K562 (cell line): Measurements from ENCODE around the gene MAB21L3. TPM values are rescaled to one million over a fixed set of nuclear protein-coding genes. Genes with fewer than 3 reads are reported as not detected.
A peak's percentile ranks its signal among the peaks of the same experiment; 100 is the strongest.

ENCODE experiments used
- ATAC-seq: fragments of 200-7000 bp; cut with Tn5 transposase; 3 replicates; pipeline ENCODE4 v1.9.1; 2020; ENCODE audit warnings: moderate library complexity
- BruUV-seq: library from RNA; stranded (reverse); fragments of 400-500 nt; replicated peaks from 2 replicates; lab custom pipeline; 2021; lab: Mats Ljungman, UMichigan
- CTCF ChIA-PET: fragments of 300-600 bp; formaldehyde crosslinking; extraction: SDS; loops from one replicate; lab custom pipeline; 2021; ENCODE audit warnings: low intra/inter-chr PET ratio; lab: Yijun Ruan, JAX
- POLR2A ChIA-PET: fragments of 300-600, 350-650 bp; sonication (Branson Sonifier 250); formaldehyde crosslinking; extraction: SDS; loops from one replicate; lab custom pipeline; 2021; ENCODE audit warnings: antibody characterized with exemption, inconsistent platforms; lab: Yijun Ruan, JAX
- DNase-seq, 4 experiments: peaks; one replicate each; pipeline versions ENCODE4 v3.0.0 to v3.0.0-alpha.2; 2011 to 2018; ENCODE audit warnings: low spot score in 3 of 4, mixed read lengths in 3 of 4; ENCODE audit errors: extremely low read depth in 1 of 4
- FAIRE-seq: peaks from 2 replicates; lab custom pipeline; 2011; peaks lifted over from hg19 to GRCh38; lab: Jason Lieb, UNC
- H2AFZ ChIP-seq: 2 replicates; pipeline ENCODE4 v1.6.0; 2011; ENCODE audit warnings: low read depth, low read length, control low read depth, inconsistent platforms
- H3K27ac ChIP-seq: fragments of 200-600 bp; 3 replicates; pipeline ENCODE4 v1.8.0; 2011; ENCODE audit warnings: low read depth, mild to moderate bottlenecking, control low read depth, inconsistent platforms, low read length, moderate library complexity, mixed read lengths; ENCODE audit errors: extremely low read depth
- H3K27me3 ChIP-seq, 2 experiments: fragments of 300-600 bp in 1 of 2; 2 replicates in 1 of 2; 3 replicates in 1 of 2; pipeline versions ENCODE4 v1.6.0 to v1.8.0; 2011; ENCODE audit warnings: inconsistent platforms in 2 of 2, low read length in 2 of 2, mild to moderate bottlenecking in 1 of 2, mixed read lengths in 1 of 2, moderate library complexity in 1 of 2; ENCODE audit not compliant: control insufficient read depth in 2 of 2, insufficient read depth in 2 of 2
- H3K36me3 ChIP-seq: fragments of 300-600 bp; 3 replicates; pipeline ENCODE4 v1.8.0; 2011; ENCODE audit warnings: mild to moderate bottlenecking, low read length, inconsistent platforms; ENCODE audit not compliant: control insufficient read depth, insufficient read depth
- H3K4me1 ChIP-seq, 2 experiments: fragments of 200-600 bp in 1 of 2; replicated peaks in 1 of 2; 2 replicates in 1 of 2; 3 replicates in 1 of 2; pipeline versions ENCODE4 v1.5.1 to v1.8.0; 2011; ENCODE audit warnings: inconsistent platforms in 2 of 2, low read length in 2 of 2, mild to moderate bottlenecking in 1 of 2, mixed read lengths in 1 of 2, moderate library complexity in 1 of 2; ENCODE audit not compliant: control insufficient read depth in 2 of 2, insufficient read depth in 2 of 2
- H3K4me2 ChIP-seq: 2 replicates; pipeline ENCODE4 v1.6.1; 2011; ENCODE audit warnings: low read length, control low read depth, inconsistent platforms, mixed read lengths; ENCODE audit not compliant: insufficient read depth
- H3K4me3 ChIP-seq: fragments of 200-600 bp; sonication (generic), shearing (Covaris generic); 2 replicates; pipeline ENCODE4 v1.5.1; 2016; ENCODE audit warnings: control low read depth, inconsistent platforms
- H3K79me2 ChIP-seq: fragments of 200-600 bp; 3 replicates; pipeline ENCODE4 v1.8.0; 2011; ENCODE audit warnings: low read length, inconsistent platforms; ENCODE audit not compliant: control insufficient read depth, insufficient read depth
- H3K9ac ChIP-seq, 2 experiments: 2 replicates each; pipeline versions ENCODE4 v1.6.0 to v1.6.1; 2011; ENCODE audit warnings: low read depth in 2 of 2, low read length in 2 of 2, control low read depth in 1 of 2, inconsistent platforms in 1 of 2, mild to moderate bottlenecking in 1 of 2, mixed read lengths in 1 of 2; ENCODE audit not compliant: insufficient read depth in 1 of 2
- H3K9me1 ChIP-seq: one replicate; pipeline ENCODE4 v1.6.0; 2011; ENCODE audit warnings: inconsistent platforms, mild to moderate bottlenecking, low read length, moderate library complexity; ENCODE audit not compliant: control insufficient read depth, insufficient read depth
- H3K9me3 ChIP-seq: replicated peaks from 2 replicates; pipeline ENCODE4 v1.5.1; 2011; ENCODE audit warnings: low read depth, low read length, inconsistent platforms; ENCODE audit not compliant: control insufficient read depth, insufficient read depth
- H4K20me1 ChIP-seq: replicated peaks from 2 replicates; pipeline ENCODE4 v1.6.1; 2011; ENCODE audit warnings: low read length, inconsistent platforms, mixed read lengths; ENCODE audit not compliant: control insufficient read depth, insufficient read depth
- ATF1 ChIP-seq, 2 experiments: fragments of 450-650 bp in 1 of 2; IDR thresholded peaks; 2 replicates each; pipeline ENCODE4 v1.6.1; 2016; ENCODE audit warnings: missing compliant biosample characterization in 1 of 2, missing genetic modification characterization in 1 of 2
- ELF4 ChIP-seq: fragments of 450-650 bp; formaldehyde crosslinking; IDR thresholded peaks from 2 replicates; pipeline ENCODE4 v1.4.0; 2022; ENCODE audit warnings: missing genetic modification characterization
- FOXA1 ChIP-seq: fragments of 450-650 bp; IDR thresholded peaks from 2 replicates; pipeline ENCODE4 v1.6.1; 2016; ENCODE audit warnings: mild to moderate bottlenecking, borderline replicate concordance
- JUNB ChIP-seq: fragments of 450-650 bp; formaldehyde crosslinking; conservative IDR thresholded peaks from 2 replicates; pipeline ENCODE4 v1.4.0; 2020; ENCODE audit warnings: mild to moderate bottlenecking
- NCOA6 ChIP-seq: fragments of 450-650 bp; IDR thresholded peaks from 2 replicates; pipeline ENCODE4 v1.6.1; 2017; ENCODE audit warnings: mild to moderate bottlenecking
- PTTG1 ChIP-seq: fragments of 450-650 bp; IDR thresholded peaks from 2 replicates; pipeline ENCODE4 v1.6.1; 2016; ENCODE audit warnings: low read depth, mild to moderate bottlenecking, missing genetic modification characterization, missing compliant biosample characterization
- RAD21 ChIP-seq, 2 experiments: fragments of 250-450 bp in 1 of 2; fragments of 450-650 bp in 1 of 2; sonication (Bioruptor Pico) in 1 of 2; formaldehyde crosslinking in 1 of 2; IDR thresholded peaks in 1 of 2; conservative IDR thresholded peaks in 1 of 2; 2 replicates each; pipeline versions ENCODE4 v1.4.0 to v1.8.0; 2020 to 2022; ENCODE audit warnings: mild to moderate bottlenecking in 2 of 2, moderate library complexity in 1 of 2
- RB1 ChIP-seq: fragments of 450-650 bp; IDR thresholded peaks from 2 replicates; pipeline ENCODE4 v1.6.1; 2017; ENCODE audit warnings: low read depth, mild to moderate bottlenecking
- RBM39 ChIP-seq: fragments of 200-400 bp; formaldehyde crosslinking; optimal IDR thresholded peaks from 2 replicates; pipeline ENCODE3; 2018; ENCODE audit warnings: low read depth, low read length
- TCF7L2 ChIP-seq: fragments of 150-350 bp; IDR thresholded peaks from 2 replicates; pipeline ENCODE4 v1.6.1; 2016; ENCODE audit warnings: low read depth, mild to moderate bottlenecking, low read length, moderate library complexity
- THRAP3 ChIP-seq: fragments of 450-650 bp; IDR thresholded peaks from 2 replicates; pipeline ENCODE4 v1.6.1; 2016; ENCODE audit warnings: mild to moderate bottlenecking, inconsistent platforms, borderline replicate concordance
- TRIM28 ChIP-seq: fragments of 450-650 bp; IDR thresholded peaks from 2 replicates; pipeline ENCODE4 v1.6.1; 2017
- YBX1 ChIP-seq: fragments of 450-650 bp; IDR thresholded peaks from 2 replicates; pipeline ENCODE4 v1.7.1; 2016; ENCODE audit warnings: mild to moderate bottlenecking
- ZBTB1 ChIP-seq: sonication (generic); formaldehyde crosslinking; IDR thresholded peaks from 2 replicates; pipeline ENCODE4 v1.8.1; 2023; ENCODE audit warnings: missing genetic modification reagents, low read depth, mild to moderate bottlenecking, borderline replicate concordance
- ZC3H11A ChIP-seq: IDR thresholded peaks from 2 replicates; pipeline ENCODE4 v1.6.1; 2012; ENCODE audit warnings: low read depth, low read length, improper control_type of control experiment
- ZFPM2 ChIP-seq: fragments of 250-450 bp; sonication (Bioruptor Pico); IDR thresholded peaks from 2 replicates; pipeline ENCODE4 v1.5.1; 2022; ENCODE audit warnings: mild to moderate bottlenecking
- WGBS: fragments of 100-300 bp; shearing (Covaris generic); methylation state at CpG from one replicate; pipeline ENCODE4 v1.1.6; 2016; ENCODE audit warnings: low coverage, mixed read lengths; ENCODE audit not compliant: insufficient coverage; ENCODE audit errors: missing lambda C conversion rate; 5-methylcytosine and 5-hydroxymethylcytosine counted together
- in situ Hi-C: fragments of 300-500 bp; cut with MboI; formaldehyde crosslinking; loops from 4 replicates; pipeline ENCODE4 v1.15.0; 2018; ENCODE audit warnings: inconsistent platforms, mixed read lengths
- intact Hi-C: fragments of 100-400 bp; cut with micrococcal nuclease; formaldehyde crosslinking; loops from 2 replicates; pipeline ENCODE4 v1.14.2; 2022
- polyA plus RNA-seq, 8 experiments: library from polyadenylated mRNA; depleted of rRNA in 4 of 8; stranded (reverse) in 5 of 8; unstranded in 3 of 8; fragments of >200 nt; fragmentation: Nextera tagmentation in 2 of 8; fragmentation: Illumina TruSeq in 1 of 8; extraction: Ambion mirVana in 2 of 8; extraction: Trizol in 1 of 8; gene quantifications; 2 replicates each; pipeline versions ENCODE4 v1.2.1 to v1.2.3, GENCODE V29; 2011 to 2014; ENCODE audit warnings: inconsistent platforms in 1 of 8, missing spikeins in 1 of 8
- total RNA-seq, 7 experiments: library from RNA; depleted of rRNA in 6 of 7; stranded (reverse); fragments of >200 nt in 6 of 7; fragmentation: Illumina TruSeq in 2 of 7; extraction: Trizol in 2 of 7; gene quantifications; 2 replicates each; pipeline versions ENCODE4 v1.2.1 to v1.2.3, GENCODE V29; 2011 to 2021; ENCODE audit warnings: low replicate concordance in 1 of 7
- TF ChIP-seq, protein P1 (sequence below): sonication (generic); formaldehyde crosslinking; IDR thresholded peaks from 2 replicates; pipeline ENCODE4 v1.8.0; 2022; ENCODE audit warnings: mild to moderate bottlenecking, low read depth, missing genetic modification reagents
- TF ChIP-seq, protein P2 (sequence below): fragments of 450-650 bp; formaldehyde crosslinking; IDR thresholded peaks from 2 replicates; pipeline ENCODE4 v1.4.0; 2022; ENCODE audit warnings: missing genetic modification characterization

Gene MAB21L3
- total and polyA plus RNA-seq, 9 of the 15 experiments (the other 6 are each of a cell fraction or from before 2014, with no cell fraction given), result not detected

DNA sequence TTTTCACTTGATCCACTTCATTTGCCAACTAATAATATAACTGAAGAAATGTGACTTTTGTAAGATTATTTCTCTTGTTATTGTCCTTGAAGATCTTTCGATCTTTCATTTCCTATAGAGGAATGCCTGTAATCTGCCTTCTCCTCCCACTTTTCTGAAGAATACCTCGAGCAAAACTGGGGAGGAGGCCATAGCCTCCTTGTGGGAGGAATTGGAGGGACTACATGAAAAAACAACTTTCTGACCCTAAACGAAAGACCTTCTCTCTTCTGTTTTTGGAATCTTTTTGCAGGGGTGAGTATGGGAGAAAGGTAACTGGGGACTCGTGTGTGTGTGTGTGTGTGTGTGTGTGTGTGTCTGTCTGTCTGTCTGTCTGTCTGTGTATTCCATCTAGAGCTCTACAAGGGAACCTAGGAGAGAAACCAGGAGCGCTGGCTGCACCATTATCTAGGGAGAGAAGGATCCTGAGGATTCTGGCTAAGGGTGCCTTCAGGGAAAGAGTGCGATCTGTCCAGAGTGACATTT lies 32.4 kb upstream of the MAB21L3 start:
- no peak for FAIRE-seq
- Histone ChIP-seq H3K27ac (no peak overlapping the region), H3K9me3 (no peaks in the 10 kb centered on the region), H3K4me1 (no peaks in the 10 kb centered on the region), H3K9me1 (no peaks in the 10 kb centered on the region), H3K79me2 (no peaks in the 10 kb centered on the region), H3K27me3 (no peaks in the 10 kb centered on the region; a peak in 1 of 5 replicates), H3K4me2 (no peak overlapping the region), H3K36me3 (no peaks in the 10 kb centered on the region), H2AFZ (no peak overlapping the region), H4K20me1 (no peaks in the 10 kb centered on the region), H3K9ac (no peak overlapping the region), H3K4me3 (no peak overlapping the region)
- TF ChIP-seq FOXA1 (no peak), RB1 (no peak), ZBTB1 (CRISPR knock-in tag) (no peak), PTTG1 (tag) (no peak), TCF7L2 (no peak), ELF4 (CRISPR knock-in tag) (0 out of 2 replicates have a peak, but pooled peaks have one; percentile 57), THRAP3 (no peak), YBX1 (no peak), TRIM28 (no peak), ATF1 (CRISPR knock-in tag; IDR thresholded peaks at IDR 0.05) (no peak), ATF1 (tag; IDR thresholded peaks at IDR 0.05) (no peak), RBM39 (no peak), ZFPM2 (no peak), JUNB (no peak), RAD21 (CRISPR knock-in tag; conservative IDR thresholded peaks at IDR 0.05 in 1 of 2, IDR thresholded peaks at IDR 0.05 in 1 of 2) (peak in 1 of 2 experiments; percentile 21; a peak in 2 of 4 replicates), NCOA6 (no peak), ZC3H11A (no peak)
- TF ChIP-seq, protein P1, sequence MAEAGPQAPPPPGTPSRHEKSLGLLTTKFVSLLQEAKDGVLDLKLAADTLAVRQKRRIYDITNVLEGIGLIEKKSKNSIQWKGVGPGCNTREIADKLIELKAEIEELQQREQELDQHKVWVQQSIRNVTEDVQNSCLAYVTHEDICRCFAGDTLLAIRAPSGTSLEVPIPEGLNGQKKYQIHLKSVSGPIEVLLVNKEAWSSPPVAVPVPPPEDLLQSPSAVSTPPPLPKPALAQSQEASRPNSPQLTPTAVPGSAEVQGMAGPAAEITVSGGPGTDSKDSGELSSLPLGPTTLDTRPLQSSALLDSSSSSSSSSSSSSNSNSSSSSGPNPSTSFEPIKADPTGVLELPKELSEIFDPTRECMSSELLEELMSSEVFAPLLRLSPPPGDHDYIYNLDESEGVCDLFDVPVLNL (CRISPR knock-in tag), result no peak
- TF ChIP-seq, protein P2, sequence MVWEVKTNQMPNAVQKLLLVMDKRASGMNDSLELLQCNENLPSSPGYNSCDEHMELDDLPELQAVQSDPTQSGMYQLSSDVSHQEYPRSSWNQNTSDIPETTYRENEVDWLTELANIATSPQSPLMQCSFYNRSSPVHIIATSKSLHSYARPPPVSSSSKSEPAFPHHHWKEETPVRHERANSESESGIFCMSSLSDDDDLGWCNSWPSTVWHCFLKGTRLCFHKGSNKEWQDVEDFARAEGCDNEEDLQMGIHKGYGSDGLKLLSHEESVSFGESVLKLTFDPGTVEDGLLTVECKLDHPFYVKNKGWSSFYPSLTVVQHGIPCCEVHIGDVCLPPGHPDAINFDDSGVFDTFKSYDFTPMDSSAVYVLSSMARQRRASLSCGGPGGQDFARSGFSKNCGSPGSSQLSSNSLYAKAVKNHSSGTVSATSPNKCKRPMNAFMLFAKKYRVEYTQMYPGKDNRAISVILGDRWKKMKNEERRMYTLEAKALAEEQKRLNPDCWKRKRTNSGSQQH (CRISPR knock-in tag), result peak; percentile 86; the same call in 1 of the 2 replicates
- intact Hi-C loops (no loop called here), in situ Hi-C loops (no loop called here)
- POLR2A ChIA-PET, result interaction anchor here (1.3 kb wide), 1 partner anchor 17 kb away, joined by 3 read pairs; no protein-coding TSS in a partner anchor
- CTCF ChIA-PET, result no interaction called here
- ATAC-seq, result no peak
- whole genome bisulfite sequencing, result 0% methylated on average over 5 of the region's 6 CpGs
- DNase-seq, result no peak
- no TSS peak for BruUV-seq
